ENCODE results near the gene PPP1R14C. TPM values are rescaled to one million over a fixed set of nuclear protein-coding genes. Genes with fewer than 3 reads are reported as not detected.
A peak's percentile ranks its signal among the peaks of the same experiment; 100 is the strongest.

PPP1R14C gene
- total RNA-seq, 1 donor, result 3.6 TPM

DNA sequence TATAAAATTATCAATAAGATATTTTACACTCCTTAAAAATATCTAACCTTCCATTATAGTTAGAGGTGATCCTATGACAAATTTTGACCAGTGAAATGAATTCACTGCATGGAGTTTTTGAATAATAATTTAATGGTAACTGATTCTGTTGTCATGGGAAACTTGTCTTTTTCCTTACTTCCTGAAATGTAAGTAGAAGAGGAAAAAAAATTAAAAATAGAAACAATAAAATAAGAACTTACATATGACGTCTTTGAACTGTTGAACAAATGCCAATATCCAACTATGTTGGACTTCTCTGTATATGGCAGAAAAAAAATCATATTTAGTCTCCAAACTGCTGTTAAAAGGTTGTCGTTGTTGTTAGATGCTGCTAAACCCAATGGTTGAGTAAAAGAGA is 26.3 kb downstream of the PPP1R14C start:
- peak overlapping the region; percentile 43 for H3K27ac ChIP-seq (ENCODE audit: low read depth, low read length)
- H3K4me3 ChIP-seq (ENCODE audit: insufficient read depth, low read length), result no peak overlapping the region
- H4K20me1 ChIP-seq (ENCODE audit: insufficient read depth, low read length), result no peaks in the 10 kb centered on the region
- H3K79me2 ChIP-seq (ENCODE audit: insufficient read depth, low read length), result no peaks in the 10 kb centered on the region
- H3K4me1 ChIP-seq (ENCODE audit: insufficient read depth, low read length), result peaks cover 8% of the 10 kb centered on the region
- H3K27me3 ChIP-seq (ENCODE audit: insufficient read depth, low read length), result no peaks in the 10 kb centered on the region
- no peak for DNase-seq (ENCODE audit: insufficient read length, low spot score, missing footprints)
- H2AFZ ChIP-seq (ENCODE audit: low read length), result no peak overlapping the region
- H3K36me3 ChIP-seq (ENCODE audit: insufficient read depth, low read length), result no peaks in the 10 kb centered on the region
- peak overlapping the region; percentile 14 for H3K4me2 ChIP-seq (ENCODE audit: insufficient read depth, low read length)
- H3K9me3 ChIP-seq (ENCODE audit: low read depth, low read length), result no peaks in the 10 kb centered on the region
- TF ChIP-seq, protein P1, sequence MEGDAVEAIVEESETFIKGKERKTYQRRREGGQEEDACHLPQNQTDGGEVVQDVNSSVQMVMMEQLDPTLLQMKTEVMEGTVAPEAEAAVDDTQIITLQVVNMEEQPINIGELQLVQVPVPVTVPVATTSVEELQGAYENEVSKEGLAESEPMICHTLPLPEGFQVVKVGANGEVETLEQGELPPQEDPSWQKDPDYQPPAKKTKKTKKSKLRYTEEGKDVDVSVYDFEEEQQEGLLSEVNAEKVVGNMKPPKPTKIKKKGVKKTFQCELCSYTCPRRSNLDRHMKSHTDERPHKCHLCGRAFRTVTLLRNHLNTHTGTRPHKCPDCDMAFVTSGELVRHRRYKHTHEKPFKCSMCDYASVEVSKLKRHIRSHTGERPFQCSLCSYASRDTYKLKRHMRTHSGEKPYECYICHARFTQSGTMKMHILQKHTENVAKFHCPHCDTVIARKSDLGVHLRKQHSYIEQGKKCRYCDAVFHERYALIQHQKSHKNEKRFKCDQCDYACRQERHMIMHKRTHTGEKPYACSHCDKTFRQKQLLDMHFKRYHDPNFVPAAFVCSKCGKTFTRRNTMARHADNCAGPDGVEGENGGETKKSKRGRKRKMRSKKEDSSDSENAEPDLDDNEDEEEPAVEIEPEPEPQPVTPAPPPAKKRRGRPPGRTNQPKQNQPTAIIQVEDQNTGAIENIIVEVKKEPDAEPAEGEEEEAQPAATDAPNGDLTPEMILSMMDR (IDR thresholded peaks at IDR 0.05; ENCODE audit: extremely low read depth, low read depth, low read length), result no peak

DNA sequence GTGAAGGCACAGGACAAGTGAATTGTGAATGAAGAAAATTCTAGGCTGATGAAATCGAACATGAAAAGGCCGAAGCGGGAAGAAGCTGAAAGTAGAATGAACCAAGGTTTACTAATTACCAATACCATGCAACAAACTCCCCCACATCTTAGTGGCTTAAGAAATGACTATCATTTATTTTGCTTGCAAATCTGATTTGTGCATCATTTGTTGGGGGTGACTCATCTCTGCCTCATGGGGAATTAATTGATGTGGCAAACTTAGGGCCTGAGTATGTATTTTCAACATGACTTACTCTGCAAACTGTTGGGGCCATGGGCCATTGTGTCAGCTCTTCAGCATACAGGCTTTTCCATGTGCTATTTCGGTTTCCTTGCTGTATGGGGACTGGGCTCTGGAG is 26.8 kb downstream of the PPP1R14C start:
- Histone ChIP-seq H3K4me3 (ENCODE audit: insufficient read depth, low read length) (no peak overlapping the region), H3K79me2 (ENCODE audit: insufficient read depth, low read length) (no peaks in the 10 kb centered on the region), H3K4me1 (ENCODE audit: insufficient read depth, low read length) (peaks cover 8% of the 10 kb centered on the region), H3K36me3 (ENCODE audit: insufficient read depth, low read length) (no peaks in the 10 kb centered on the region), H4K20me1 (ENCODE audit: insufficient read depth, low read length) (no peaks in the 10 kb centered on the region), H3K27ac (ENCODE audit: low read depth, low read length) (peak overlapping the region; percentile 43), H3K27me3 (ENCODE audit: insufficient read depth, low read length) (no peaks in the 10 kb centered on the region), H3K4me2 (ENCODE audit: insufficient read depth, low read length) (peak overlapping the region; percentile 14), H3K9me3 (ENCODE audit: low read depth, low read length) (no peaks in the 10 kb centered on the region), H2AFZ (ENCODE audit: low read length) (no peak overlapping the region)
- DNase-seq (ENCODE audit: insufficient read length, low spot score, missing footprints), result peak; percentile 87
- TF ChIP-seq, protein P1 (IDR thresholded peaks at IDR 0.05; ENCODE audit: extremely low read depth, low read depth, low read length), result no peak

DNA sequence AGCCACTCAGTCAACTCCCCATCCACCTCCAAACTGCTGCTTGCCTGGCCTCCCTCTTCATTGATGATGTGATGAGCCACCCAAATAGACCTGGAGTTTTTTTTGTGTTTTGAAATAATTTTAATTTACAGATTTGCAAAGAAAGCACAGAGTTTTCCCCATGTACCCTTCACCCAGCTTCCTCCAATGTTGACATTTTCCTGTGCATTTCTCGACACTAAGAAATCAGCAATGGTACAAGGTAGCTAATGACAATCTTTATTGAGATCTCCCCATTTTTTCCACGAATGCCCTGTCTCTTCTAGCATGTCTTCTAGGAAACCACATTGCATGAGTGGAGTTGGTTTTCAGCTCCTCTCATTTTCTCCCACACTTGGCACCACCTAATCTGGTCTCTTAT is 30.1 kb downstream of the PPP1R14C start:
- no peak for DNase-seq (ENCODE audit: insufficient read length, low spot score, missing footprints)
- Histone ChIP-seq H3K27ac (ENCODE audit: low read depth, low read length) (no peak overlapping the region), H3K36me3 (ENCODE audit: insufficient read depth, low read length) (no peaks in the 10 kb centered on the region), H4K20me1 (ENCODE audit: insufficient read depth, low read length) (no peaks in the 10 kb centered on the region), H3K4me1 (ENCODE audit: insufficient read depth, low read length) (peaks cover 8% of the 10 kb centered on the region), H3K79me2 (ENCODE audit: insufficient read depth, low read length) (no peaks in the 10 kb centered on the region), H3K4me2 (ENCODE audit: insufficient read depth, low read length) (no peak overlapping the region), H3K9me3 (ENCODE audit: low read depth, low read length) (no peaks in the 10 kb centered on the region), H3K4me3 (ENCODE audit: insufficient read depth, low read length) (no peak overlapping the region), H3K27me3 (ENCODE audit: insufficient read depth, low read length) (no peaks in the 10 kb centered on the region), H2AFZ (ENCODE audit: low read length) (no peak overlapping the region)
- TF ChIP-seq, protein P1 (IDR thresholded peaks at IDR 0.05; ENCODE audit: extremely low read depth, low read depth, low read length), result no peak

DNA sequence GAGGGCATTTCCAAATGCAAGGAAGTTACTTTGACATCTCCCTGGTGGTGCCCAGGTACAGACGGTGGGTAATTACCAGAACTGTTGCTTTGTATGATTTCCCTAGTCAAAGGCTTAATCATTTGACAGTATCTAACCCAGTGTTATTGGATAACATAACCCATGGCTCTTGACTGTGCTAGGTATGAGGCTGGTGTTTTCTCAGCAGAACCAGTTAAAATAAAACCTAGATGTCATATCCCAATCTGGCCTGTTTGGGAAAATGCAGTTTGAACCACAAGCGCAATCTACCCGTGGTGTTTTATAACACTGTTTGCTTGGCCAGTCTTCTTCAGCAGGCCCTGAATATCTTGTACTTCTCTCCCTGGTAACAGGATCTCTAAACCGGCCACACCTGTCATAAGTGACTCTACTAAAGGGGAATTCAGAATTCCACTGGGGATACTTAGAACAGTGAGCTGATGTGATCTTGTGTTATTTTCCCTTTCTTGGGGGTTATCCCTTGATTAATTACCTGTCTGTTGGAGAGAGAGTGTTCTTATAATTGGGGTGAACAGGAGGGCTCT is 32.8 kb downstream of the PPP1R14C start:
- Histone ChIP-seq H3K27ac (ENCODE audit: low read depth, low read length) (no peak overlapping the region), H3K9me3 (ENCODE audit: low read depth, low read length) (no peaks in the 10 kb centered on the region), H4K20me1 (ENCODE audit: insufficient read depth, low read length) (no peaks in the 10 kb centered on the region), H3K4me3 (ENCODE audit: insufficient read depth, low read length) (no peak overlapping the region), H3K27me3 (ENCODE audit: insufficient read depth, low read length) (no peaks in the 10 kb centered on the region), H3K79me2 (ENCODE audit: insufficient read depth, low read length) (no peaks in the 10 kb centered on the region), H2AFZ (ENCODE audit: low read length) (no peak overlapping the region), H3K36me3 (ENCODE audit: insufficient read depth, low read length) (no peaks in the 10 kb centered on the region), H3K4me2 (ENCODE audit: insufficient read depth, low read length) (no peak overlapping the region), H3K4me1 (ENCODE audit: insufficient read depth, low read length) (no peaks in the 10 kb centered on the region)
- TF ChIP-seq, protein P1 (IDR thresholded peaks at IDR 0.05; ENCODE audit: extremely low read depth, low read depth, low read length), result no peak
- DNase-seq (ENCODE audit: insufficient read length, low spot score, missing footprints), result no peak
